CD14-positive monocyte (primary cell): ENCODE measurements around the gene PARVG. TPM values are rescaled to one million over a fixed set of nuclear protein-coding genes. Genes with fewer than 3 reads are reported as not detected.

Experiments used
- DNase-seq, 3 donors: peaks; one replicate each; pipeline ENCODE4 v3.0.0-alpha.2; 2011 to 2022
- H2AFZ ChIP-seq: 2 replicates; pipeline ENCODE4 v1.6.0; 2012; ENCODE audit warnings: mild to moderate bottlenecking, low read depth, low read length, inconsistent platforms; ENCODE audit not compliant: insufficient read depth, poor library complexity, severe bottlenecking
- H3K27ac ChIP-seq, 2 donors: 1 replicate in 1 of 2; 2 replicates in 1 of 2; pipeline ENCODE4 v1.5.1; 2012 to 2013; ENCODE audit warnings: low read length in 2 of 2, control low read depth in 1 of 2, inconsistent platforms in 1 of 2, low read depth in 1 of 2, mild to moderate bottlenecking in 1 of 2
- H3K27me3 ChIP-seq, 2 donors: one replicate each; pipeline versions ENCODE4 v1.6.0 to v1.6.1; 2011 to 2013; ENCODE audit warnings: low read length in 2 of 2; ENCODE audit not compliant: control insufficient read depth in 2 of 2, insufficient read depth in 2 of 2
- H3K36me3 ChIP-seq, 2 donors: replicated peaks in 1 of 2; 1 replicate in 1 of 2; 2 replicates in 1 of 2; pipeline versions ENCODE4 v1.5.1 to v1.6.1; 2012 to 2013; ENCODE audit warnings: low read length in 2 of 2, control low read depth in 1 of 2, inconsistent platforms in 1 of 2, mild to moderate bottlenecking in 1 of 2; ENCODE audit not compliant: insufficient read depth in 2 of 2, control insufficient read depth in 1 of 2
- H3K4me1 ChIP-seq, 2 donors: 1 replicate in 1 of 2; 2 replicates in 1 of 2; pipeline versions ENCODE4 v1.5.1 to v1.6.1; 2012 to 2013; ENCODE audit warnings: low read length in 2 of 2, control low read depth in 1 of 2, inconsistent platforms in 1 of 2, mild to moderate bottlenecking in 1 of 2, moderate library complexity in 1 of 2; ENCODE audit not compliant: insufficient read depth in 2 of 2, control insufficient read depth in 1 of 2
- H3K4me2 ChIP-seq: replicated peaks from 2 replicates; pipeline ENCODE3; 2012; ENCODE audit warnings: low read length, moderate library complexity, mild to moderate bottlenecking; ENCODE audit not compliant: poor library complexity, severe bottlenecking; ENCODE audit errors: extremely low read depth
- H3K4me3 ChIP-seq, 3 experiments: fragments of 200-600 bp in 1 of 3; sonication (generic) in 1 of 3; replicated peaks in 1 of 3; 1 replicate in 2 of 3; 2 replicates in 1 of 3; pipeline ENCODE4 v1.5.1; 2011 to 2013; ENCODE audit warnings: low read length in 3 of 3, mild to moderate bottlenecking in 3 of 3, control low read depth in 2 of 3, low read depth in 2 of 3, inconsistent platforms in 1 of 3, moderate library complexity in 1 of 3
- H3K79me2 ChIP-seq: 2 replicates; pipeline ENCODE4 v1.6.0; 2012; ENCODE audit warnings: mild to moderate bottlenecking, control low read depth, inconsistent platforms, low read length, moderate library complexity; ENCODE audit not compliant: insufficient read depth
- H3K9ac ChIP-seq: 2 replicates; pipeline ENCODE4 v1.6.0; 2017; ENCODE audit warnings: low read length, mild to moderate bottlenecking; ENCODE audit not compliant: insufficient read depth, poor library complexity, severe bottlenecking
- H3K9me3 ChIP-seq, 2 donors: replicated peaks in 1 of 2; 1 replicate in 1 of 2; 2 replicates in 1 of 2; pipeline versions ENCODE4 v1.5.1 to v1.6.1; 2012 to 2013; ENCODE audit warnings: low read length in 2 of 2, control low read depth in 1 of 2; ENCODE audit not compliant: control insufficient read depth in 1 of 2, insufficient read depth in 1 of 2
- H4K20me1 ChIP-seq: 2 replicates; pipeline ENCODE4 v1.6.0; 2012; ENCODE audit warnings: mild to moderate bottlenecking, low read length, control low read depth, moderate library complexity; ENCODE audit not compliant: insufficient read depth
- H3K27ac Mint-ChIP-seq, 7 donors: one replicate each; pipeline ENCODE4 v1.8.0; 2020; ENCODE audit warnings: mild to moderate bottlenecking in 7 of 7, mixed read lengths in 7 of 7, moderate library complexity in 6 of 7, inconsistent platforms in 2 of 7
- H3K27me3 Mint-ChIP-seq, 3 donors: one replicate each; pipeline ENCODE4 v1.8.0; 2021 to 2022; ENCODE audit warnings: low read depth in 3 of 3, mild to moderate bottlenecking in 3 of 3, mixed read lengths in 3 of 3, moderate library complexity in 3 of 3, inconsistent platforms in 1 of 3
- H3K36me3 Mint-ChIP-seq, 2 donors: one replicate each; pipeline ENCODE4 v1.8.0; 2020; ENCODE audit warnings: mixed read lengths in 2 of 2, inconsistent platforms in 1 of 2, mild to moderate bottlenecking in 1 of 2
- H3K4me1 Mint-ChIP-seq: one replicate; pipeline ENCODE4 v1.8.0; 2020; ENCODE audit warnings: mild to moderate bottlenecking, mixed read lengths
- H3K4me3 Mint-ChIP-seq, 2 donors: one replicate each; pipeline ENCODE4 v1.8.0; 2020; ENCODE audit warnings: mild to moderate bottlenecking in 2 of 2, mixed read lengths in 2 of 2, moderate library complexity in 1 of 2
- H3K9me3 Mint-ChIP-seq, 7 donors: one replicate each; pipeline ENCODE4 v1.8.0; 2020 to 2022; ENCODE audit warnings: mixed read lengths in 7 of 7, mild to moderate bottlenecking in 6 of 7, moderate library complexity in 6 of 7, inconsistent platforms in 2 of 7
- WGBS: methylation state at CpG from one replicate; pipeline ENCODE4 v1.1.5; 2013; ENCODE audit warnings: missing lambda C conversion rate; ENCODE audit not compliant: insufficient coverage; 5-methylcytosine and 5-hydroxymethylcytosine counted together
- intact Hi-C, 2 donors: fragments of 100-400 bp; cut with micrococcal nuclease; formaldehyde crosslinking; loops; one replicate each; pipeline versions ENCODE4 v1.15.0 to v1.15.1; 2023
- polyA plus RNA-seq, 3 donors: library from polyadenylated mRNA; depleted of rRNA in 1 of 3; unstranded in 2 of 3; stranded (reverse) in 1 of 3; fragments of 300-500 nt in 2 of 3; fragments of >200 nt in 1 of 3; fragmentation: Illumina TruSeq in 2 of 3; gene quantifications; 1 replicate in 2 of 3; 2 replicates in 1 of 3; pipeline ENCODE4 v1.2.3, GENCODE V29; 2012 to 2021
- TF ChIP-seq, protein P1 (sequence below): fragments of 200-600 bp; IDR thresholded peaks from one replicate; pipeline ENCODE4 v1.8.0; 2022; ENCODE audit warnings: antibody characterized with exemption, mild to moderate bottlenecking

PARVG gene
- polyA plus RNA-seq, 3 donors: 169 to 577 (median 190) TPM

DNA sequence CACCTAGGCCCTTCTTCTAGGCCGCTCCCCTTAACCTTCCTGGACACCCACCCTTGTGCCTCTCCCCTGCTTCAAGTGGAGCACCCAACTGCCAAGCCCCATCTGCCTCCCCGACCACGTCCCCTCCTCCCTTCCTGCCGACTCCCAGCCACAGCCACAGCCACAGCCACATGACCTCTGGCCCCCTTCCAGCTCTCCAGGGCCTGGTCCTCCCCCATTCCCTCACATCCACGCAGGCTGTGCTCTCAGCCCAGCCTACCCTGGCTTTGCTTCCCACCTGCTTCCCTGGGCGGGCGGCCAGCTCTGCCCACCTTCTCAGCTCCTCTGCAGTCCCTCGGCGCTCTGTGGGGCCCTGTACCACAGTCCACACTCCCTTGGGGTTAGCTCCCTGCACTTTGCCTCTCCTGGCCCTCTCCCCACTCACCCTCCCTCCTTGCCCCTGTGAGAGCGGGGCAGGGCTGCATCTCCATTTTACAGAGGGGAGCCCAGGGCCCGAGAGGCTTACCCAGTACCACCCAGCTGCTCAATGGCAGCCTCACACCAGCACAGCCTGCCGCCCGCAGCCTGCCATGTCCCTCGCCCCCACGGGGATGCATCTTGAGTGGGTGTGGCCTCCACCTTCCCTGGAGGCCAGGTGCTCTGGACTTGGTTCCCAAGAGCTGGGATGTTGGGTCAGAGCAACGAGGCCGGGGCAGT lies 20.3 kb downstream of the PARVG start:
- H3K27me3 Mint-ChIP-seq: peaks cover 0 to 2% (median 0%) of the 10 kb centered on the region in 3 donors
- H3K36me3 ChIP-seq: peaks cover 88 to 100% of the 10 kb centered on the region in 2 donors
- no peak overlapping the region for H2AFZ ChIP-seq

DNA sequence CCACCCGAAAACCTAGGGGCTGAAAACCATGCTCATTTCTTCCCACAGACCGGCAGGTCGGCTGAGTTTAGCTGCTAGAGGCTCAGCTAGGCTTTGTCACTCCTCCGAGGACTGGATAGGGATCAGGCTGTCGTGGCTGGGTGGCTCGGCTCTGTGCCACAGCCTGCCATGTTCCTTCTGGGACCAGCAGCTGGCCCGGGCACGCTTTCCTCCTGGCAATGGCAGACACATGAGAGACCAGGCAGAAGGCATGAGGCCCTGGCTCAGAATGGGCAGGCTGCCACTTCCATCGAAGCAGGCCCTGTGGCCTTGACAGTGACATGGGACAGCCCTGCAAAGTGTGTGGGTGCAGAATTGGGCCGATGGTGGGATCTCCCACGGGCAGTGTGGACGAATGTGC lies 20.9 kb downstream of the PARVG start:
- 97% methylated on average over 9 of the region's 12 CpGs for WGBS
- H3K4me1 ChIP-seq: no peaks in the 10 kb centered on the region
- H3K9me3 ChIP-seq: no peaks in the 10 kb centered on the region
- no peaks in the 10 kb centered on the region for H3K27me3 ChIP-seq
- H3K36me3 ChIP-seq: peaks cover 86 to 98% of the 10 kb centered on the region in 2 donors
- peak overlapping the region in 1 of 2 donors; percentile 20 for H3K27ac ChIP-seq
- TF ChIP-seq, protein P1, sequence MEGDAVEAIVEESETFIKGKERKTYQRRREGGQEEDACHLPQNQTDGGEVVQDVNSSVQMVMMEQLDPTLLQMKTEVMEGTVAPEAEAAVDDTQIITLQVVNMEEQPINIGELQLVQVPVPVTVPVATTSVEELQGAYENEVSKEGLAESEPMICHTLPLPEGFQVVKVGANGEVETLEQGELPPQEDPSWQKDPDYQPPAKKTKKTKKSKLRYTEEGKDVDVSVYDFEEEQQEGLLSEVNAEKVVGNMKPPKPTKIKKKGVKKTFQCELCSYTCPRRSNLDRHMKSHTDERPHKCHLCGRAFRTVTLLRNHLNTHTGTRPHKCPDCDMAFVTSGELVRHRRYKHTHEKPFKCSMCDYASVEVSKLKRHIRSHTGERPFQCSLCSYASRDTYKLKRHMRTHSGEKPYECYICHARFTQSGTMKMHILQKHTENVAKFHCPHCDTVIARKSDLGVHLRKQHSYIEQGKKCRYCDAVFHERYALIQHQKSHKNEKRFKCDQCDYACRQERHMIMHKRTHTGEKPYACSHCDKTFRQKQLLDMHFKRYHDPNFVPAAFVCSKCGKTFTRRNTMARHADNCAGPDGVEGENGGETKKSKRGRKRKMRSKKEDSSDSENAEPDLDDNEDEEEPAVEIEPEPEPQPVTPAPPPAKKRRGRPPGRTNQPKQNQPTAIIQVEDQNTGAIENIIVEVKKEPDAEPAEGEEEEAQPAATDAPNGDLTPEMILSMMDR: no peak
- no peak overlapping the region for H3K4me3 ChIP-seq
- no peak overlapping the region for H3K4me2 ChIP-seq
- H3K79me2 ChIP-seq: peaks cover 6% of the 10 kb centered on the region
- no peak overlapping the region for H3K9ac ChIP-seq
- Mint-ChIP-seq H3K36me3 (peaks cover 84 to 95% of the 10 kb centered on the region in 2 donors), H3K27me3 (peaks cover 0 to 2% (median 0%) of the 10 kb centered on the region in 3 donors), H3K27ac (peak overlapping the region in 2 of 7 donors; percentile 46 to 70), H3K9me3 (peaks cover 0 to 2% (median 0%) of the 10 kb centered on the region in 7 donors), H3K4me3 (no peak overlapping the region), H3K4me1 (peaks cover 8% of the 10 kb centered on the region)
- intact Hi-C loops: no loop called here
- no peak for DNase-seq
- peaks cover 96% of the 10 kb centered on the region for H4K20me1 ChIP-seq
- H2AFZ ChIP-seq: no peak overlapping the region

More for the DNA sequence above, 20.3 kb downstream of the PARVG start:
- TF ChIP-seq, protein P1: no peak
- intact Hi-C loops: no loop called here
- Histone ChIP-seq H3K27ac (peak overlapping the region in 1 of 2 donors; percentile 26), H4K20me1 (peaks cover 96% of the 10 kb centered on the region), H3K4me3 (no peak overlapping the region), H3K4me1 (no peaks in the 10 kb centered on the region), H3K27me3 (no peaks in the 10 kb centered on the region), H3K79me2 (peaks cover 8% of the 10 kb centered on the region), H3K9ac (no peak overlapping the region), H3K4me2 (no peak overlapping the region), H3K9me3 (no peaks in the 10 kb centered on the region)
- peaks cover 8% of the 10 kb centered on the region for H3K4me1 Mint-ChIP-seq
- H3K9me3 Mint-ChIP-seq: peaks cover 0 to 2% (median 0%) of the 10 kb centered on the region in 7 donors
- DNase-seq: no peak
- H3K4me3 Mint-ChIP-seq: no peak overlapping the region
- peaks cover 88 to 97% of the 10 kb centered on the region in 2 donors for H3K36me3 Mint-ChIP-seq
- peak overlapping the region in 4 of 7 donors; percentile 18 to 70 (median 34) for H3K27ac Mint-ChIP-seq
- WGBS: 69% methylated on average over 17 of the region's 17 CpGs
